GM23338 (cell line): ENCODE results near the gene ERRFI1.
A peak's percentile ranks its signal among the peaks of the same experiment; 100 is the strongest.

ENCODE experiments used
- CTCF ChIP-seq, 2 experiments: fragments of 200-600 bp in 1 of 2; sonication (generic) in 1 of 2; conservative IDR thresholded peaks; 2 replicates each; pipeline versions ENCODE4 v1.5.1 to v1.6.1; 2016 to 2017; ENCODE audit warnings: antibody characterized with exemption in 2 of 2, low read depth in 2 of 2, mild to moderate bottlenecking in 2 of 2, moderate library complexity in 1 of 2
- ETS1 ChIP-seq: IDR thresholded peaks from 2 replicates; pipeline ENCODE4 v1.6.1; 2016; ENCODE audit warnings: antibody characterized with exemption
- POLR2AphosphoS5 ChIP-seq: IDR thresholded peaks from 2 replicates; pipeline ENCODE4 v1.6.1; 2016; ENCODE audit warnings: antibody characterized with exemption, low read depth

GRCh38 chr1:8016210-8016894 lies 9.8 kb downstream of the ERRFI1 start:
- no peak for TF ChIP-seq POLR2AphosphoS5
- peak in 1 of 2 experiments; percentile 42; a peak in 3 of 4 replicates for TF ChIP-seq CTCF (conservative IDR thresholded peaks at IDR 0.05; ENCODE audit: low read depth in 2 of 2)
- no peak for TF ChIP-seq ETS1
